PFSK-1 (cell line): Measurements from ENCODE around the gene GRK3.

Experiments used
- POLR2AphosphoS5 ChIP-seq: IDR thresholded peaks from 2 replicates; pipeline ENCODE4 v1.6.1; 2012; ENCODE audit warnings: low read depth, mild to moderate bottlenecking, control low read depth, low read length, moderate library complexity
- SIN3A ChIP-seq: IDR thresholded peaks from 2 replicates; pipeline ENCODE4 v1.6.1; 2012; ENCODE audit warnings: mild to moderate bottlenecking, low read length, moderate library complexity, borderline replicate concordance; ENCODE audit not compliant: insufficient read depth
- TAF1 ChIP-seq: IDR thresholded peaks from 2 replicates; pipeline ENCODE4 v1.6.1; 2012; ENCODE audit warnings: low read length, control low read depth, borderline replicate concordance; ENCODE audit not compliant: insufficient read depth
- TF ChIP-seq, protein P1 (sequence below), 2 experiments: IDR thresholded peaks; 2 replicates each; pipeline versions ENCODE4 v1.6.1 to v1.8.0; 2011 to 2012; ENCODE audit warnings: low read depth in 2 of 2, low read length in 2 of 2, control low read depth in 1 of 2, inconsistent platforms in 1 of 2, mild to moderate bottlenecking in 1 of 2, moderate library complexity in 1 of 2; ENCODE audit not compliant: insufficient read depth in 1 of 2

DNA sequence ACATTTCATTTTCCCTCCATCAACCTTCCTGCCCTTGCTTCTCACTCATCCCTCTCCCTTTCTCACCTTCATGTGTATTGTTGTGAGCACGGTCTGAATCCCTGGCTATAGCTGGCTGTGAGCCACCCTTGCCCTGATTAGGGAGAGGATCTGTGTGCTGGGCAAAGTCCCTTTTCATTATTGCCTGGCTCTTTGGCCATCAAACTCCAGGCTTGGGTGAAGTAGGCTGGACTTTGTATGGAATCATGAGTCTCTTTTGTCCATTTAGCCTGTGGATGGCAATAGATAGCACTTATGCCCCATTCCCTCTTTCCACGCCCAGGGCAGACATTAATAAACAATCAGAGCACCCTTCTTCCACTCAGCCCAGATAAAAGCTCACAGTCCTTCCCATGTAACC, 184.2 kb downstream of the GRK3 start:
- no peak for TF ChIP-seq TAF1
- no peak for TF ChIP-seq POLR2AphosphoS5
- no peak for TF ChIP-seq SIN3A
- TF ChIP-seq, protein P1, sequence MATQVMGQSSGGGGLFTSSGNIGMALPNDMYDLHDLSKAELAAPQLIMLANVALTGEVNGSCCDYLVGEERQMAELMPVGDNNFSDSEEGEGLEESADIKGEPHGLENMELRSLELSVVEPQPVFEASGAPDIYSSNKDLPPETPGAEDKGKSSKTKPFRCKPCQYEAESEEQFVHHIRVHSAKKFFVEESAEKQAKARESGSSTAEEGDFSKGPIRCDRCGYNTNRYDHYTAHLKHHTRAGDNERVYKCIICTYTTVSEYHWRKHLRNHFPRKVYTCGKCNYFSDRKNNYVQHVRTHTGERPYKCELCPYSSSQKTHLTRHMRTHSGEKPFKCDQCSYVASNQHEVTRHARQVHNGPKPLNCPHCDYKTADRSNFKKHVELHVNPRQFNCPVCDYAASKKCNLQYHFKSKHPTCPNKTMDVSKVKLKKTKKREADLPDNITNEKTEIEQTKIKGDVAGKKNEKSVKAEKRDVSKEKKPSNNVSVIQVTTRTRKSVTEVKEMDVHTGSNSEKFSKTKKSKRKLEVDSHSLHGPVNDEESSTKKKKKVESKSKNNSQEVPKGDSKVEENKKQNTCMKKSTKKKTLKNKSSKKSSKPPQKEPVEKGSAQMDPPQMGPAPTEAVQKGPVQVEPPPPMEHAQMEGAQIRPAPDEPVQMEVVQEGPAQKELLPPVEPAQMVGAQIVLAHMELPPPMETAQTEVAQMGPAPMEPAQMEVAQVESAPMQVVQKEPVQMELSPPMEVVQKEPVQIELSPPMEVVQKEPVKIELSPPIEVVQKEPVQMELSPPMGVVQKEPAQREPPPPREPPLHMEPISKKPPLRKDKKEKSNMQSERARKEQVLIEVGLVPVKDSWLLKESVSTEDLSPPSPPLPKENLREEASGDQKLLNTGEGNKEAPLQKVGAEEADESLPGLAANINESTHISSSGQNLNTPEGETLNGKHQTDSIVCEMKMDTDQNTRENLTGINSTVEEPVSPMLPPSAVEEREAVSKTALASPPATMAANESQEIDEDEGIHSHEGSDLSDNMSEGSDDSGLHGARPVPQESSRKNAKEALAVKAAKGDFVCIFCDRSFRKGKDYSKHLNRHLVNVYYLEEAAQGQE (IDR thresholded peaks at IDR 0.05; ENCODE audit: insufficient read depth in 1 of 2, low read depth in 2 of 2, low read length in 2 of 2), result no peak
